Mucosa of stomach (tissue), 1 donor: ENCODE data around the gene SGSH.
A peak's percentile ranks its signal among the peaks of the same experiment; 100 is the strongest.
"Not testable (repeated sequence)": the region's sequence is repeated elsewhere in the genome, so short reads cannot be mapped to it uniquely, and the experiment has no call there.

ENCODE experiments used
- H3K27me3 ChIP-seq: one replicate; pipeline ENCODE4 v1.7.0; 2013; ENCODE audit warnings: mild to moderate bottlenecking, low read length; ENCODE audit not compliant: control insufficient read depth, insufficient read depth
- H3K36me3 ChIP-seq: one replicate; pipeline ENCODE4 v1.7.0; 2013; ENCODE audit warnings: low read length; ENCODE audit not compliant: control insufficient read depth, insufficient read depth
- H3K4me1 ChIP-seq: one replicate; pipeline ENCODE4 v1.7.0; 2013; ENCODE audit warnings: mild to moderate bottlenecking, low read length; ENCODE audit not compliant: control insufficient read depth, insufficient read depth
- H3K4me3 ChIP-seq: one replicate; pipeline ENCODE4 v1.7.0; 2013; ENCODE audit warnings: low read length
- H3K9ac ChIP-seq: one replicate; pipeline ENCODE4 v1.7.0; 2013; ENCODE audit warnings: mild to moderate bottlenecking, low read length, moderate library complexity
- H3K9me3 ChIP-seq: one replicate; pipeline ENCODE4 v1.7.0; 2013; ENCODE audit warnings: mild to moderate bottlenecking, low read length, moderate library complexity; ENCODE audit not compliant: control insufficient read depth
- donor health status: Pancreatic carcinoma.

Gene SGSH

DNA sequence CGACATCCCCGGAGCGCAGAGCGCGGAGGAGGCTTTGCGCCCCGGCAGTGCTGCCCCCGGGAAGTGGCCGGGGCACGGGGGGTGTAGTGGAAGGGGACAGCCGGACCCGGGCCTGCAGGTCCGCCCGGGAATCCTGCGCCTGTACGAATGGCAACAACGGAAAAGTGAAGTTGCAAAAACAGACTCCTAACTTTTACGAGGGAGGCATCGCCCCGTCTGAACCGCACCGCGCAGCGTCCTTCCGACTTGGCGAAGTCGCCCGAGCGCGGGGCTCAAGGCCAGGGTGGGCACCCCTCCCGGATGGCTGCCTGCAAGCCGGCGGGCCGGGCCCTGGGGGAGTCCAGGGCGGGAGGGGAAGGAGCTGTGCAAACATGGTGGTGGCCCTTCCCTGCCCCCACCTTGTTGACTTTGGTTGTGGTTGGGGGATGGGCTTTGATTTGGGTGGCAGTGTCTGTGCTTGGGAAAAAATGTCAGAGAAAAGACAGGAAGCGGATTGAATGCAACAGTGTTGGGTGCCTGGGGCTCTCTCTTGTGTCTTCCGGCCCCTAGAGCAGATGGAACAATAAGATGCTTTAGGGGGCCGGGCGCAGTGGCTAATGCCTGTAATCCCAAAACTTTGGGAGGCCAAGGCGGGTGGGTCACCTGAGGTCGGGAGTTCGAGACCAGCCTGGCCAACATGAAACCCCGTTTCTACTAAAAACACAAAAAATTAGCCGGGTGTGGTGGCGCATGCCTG is 41.2 kb upstream of the SGSH start:
- Histone ChIP-seq H3K4me1 (peaks cover 41% of the 10 kb centered on the region), H3K4me3 (peak overlapping the region; percentile 74), H3K9me3 (no peaks in the 10 kb centered on the region), H3K27me3 (no peaks in the 10 kb centered on the region), H3K36me3 (no peaks in the 10 kb centered on the region), H3K9ac (peak overlapping the region; percentile 91)

DNA sequence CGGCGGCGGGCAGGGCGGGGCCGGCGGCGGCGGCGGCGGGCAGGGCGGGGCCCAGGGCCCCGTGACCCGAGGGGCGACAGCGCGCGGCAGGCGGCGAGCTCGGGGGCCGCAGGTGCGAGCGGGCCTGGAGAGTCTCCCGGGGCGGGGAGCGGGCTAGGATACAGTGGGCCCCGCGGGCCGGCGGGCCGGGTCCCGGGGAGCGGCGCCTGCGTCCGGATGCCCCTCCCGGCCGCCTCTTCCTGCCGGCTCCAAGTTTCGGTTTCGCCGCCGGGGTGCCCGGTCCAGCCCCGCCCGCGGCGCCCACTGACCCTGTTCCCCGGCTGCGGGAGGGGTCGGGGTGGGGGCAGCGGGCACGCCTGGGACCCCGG is 40.6 kb upstream of the SGSH start, which contains the start of gene RNF213:
Gene RNF213, plus strand, starts transcription at position 62 of the 368 bp plus-strand sequence. CDS start 2,830 bp downstream, outside the sequence.
- H3K9ac ChIP-seq, result peak within 1 kb of the TSS; percentile 91
- no peaks in the 10 kb centered on the region for H3K9me3 ChIP-seq
- no peaks in the 10 kb centered on the region for H3K27me3 ChIP-seq
- H3K36me3 ChIP-seq, result no peaks in the 10 kb centered on the region
- peaks cover 41% of the 10 kb centered on the region for H3K4me1 ChIP-seq
- peak within 1 kb of the TSS; percentile 74 for H3K4me3 ChIP-seq

DNA sequence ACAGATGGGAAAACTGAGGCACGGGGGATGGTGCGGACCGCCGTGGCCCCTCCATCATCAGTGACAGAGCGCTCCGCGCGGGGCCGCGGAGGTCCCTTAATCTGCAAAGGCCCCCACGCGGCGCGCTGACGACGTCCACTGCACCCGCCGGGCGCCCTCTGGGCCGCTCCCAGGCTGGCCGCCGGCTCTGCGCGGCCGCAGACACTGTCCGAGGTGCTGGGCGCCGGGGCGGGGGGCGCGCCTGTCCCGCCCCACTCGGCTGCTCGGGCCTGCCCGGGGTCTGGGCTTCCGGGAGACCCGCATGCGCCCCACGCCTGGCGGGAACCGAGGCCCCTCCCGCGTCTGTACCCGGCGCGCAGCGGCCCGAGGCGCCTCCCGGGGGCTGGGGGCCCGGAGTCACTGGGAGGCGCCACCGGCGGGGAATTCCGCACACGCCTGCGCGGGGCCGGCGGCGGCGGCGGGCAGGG is 40.0 kb upstream of the SGSH start:
- no peaks in the 10 kb centered on the region for H3K36me3 ChIP-seq

GRCh38 chr17:80259457-80260068 is 39.4 kb upstream of the SGSH start:
- no peaks in the 10 kb centered on the region for H3K9me3 ChIP-seq
- H3K27me3 ChIP-seq, result no peaks in the 10 kb centered on the region
- peaks cover 41% of the 10 kb centered on the region for H3K4me1 ChIP-seq
- no peaks in the 10 kb centered on the region for H3K36me3 ChIP-seq
- H3K4me3 ChIP-seq, result no peak overlapping the region
- peak overlapping the region; percentile 63 for H3K9ac ChIP-seq

More for the DNA sequence above, 40.0 kb upstream of the SGSH start:
- Histone ChIP-seq H3K4me1 (peaks cover 41% of the 10 kb centered on the region), H3K9me3 (no peaks in the 10 kb centered on the region), H3K27me3 (no peaks in the 10 kb centered on the region), H3K9ac (peak overlapping the region; percentile 63), H3K4me3 (no peak overlapping the region)

DNA sequence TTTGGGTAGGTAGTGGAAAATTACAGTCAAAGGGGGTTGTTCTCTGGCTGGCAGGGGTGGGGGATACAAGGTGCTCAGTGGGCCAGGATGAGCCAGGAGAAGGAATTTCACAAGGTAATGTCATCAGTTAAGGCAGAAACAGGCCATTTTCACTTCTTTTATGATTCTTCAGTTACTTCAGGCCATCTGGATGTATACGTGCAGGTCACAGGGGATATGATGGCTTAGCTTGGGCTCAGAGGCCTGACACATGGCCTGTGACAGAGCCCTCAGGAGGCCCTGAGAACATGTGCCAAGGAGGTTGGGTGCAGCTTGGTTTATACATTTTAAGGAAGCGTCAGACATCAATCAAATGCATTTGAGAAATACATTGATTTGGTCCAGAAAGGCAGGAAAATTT is 38.2 kb upstream of the SGSH start:
- not testable (repeated sequence) for H3K36me3 ChIP-seq, H3K27me3 ChIP-seq, H3K9me3 ChIP-seq, H3K9ac ChIP-seq, H3K4me3 ChIP-seq
- peaks cover 35% of the 10 kb centered on the region for H3K4me1 ChIP-seq

GRCh38 chr17:80257716-80258213 is 37.6 kb upstream of the SGSH start:
- H3K27me3 ChIP-seq, result no peaks in the 10 kb centered on the region
- no peak overlapping the region for H3K9ac ChIP-seq
- H3K9me3 ChIP-seq, result no peaks in the 10 kb centered on the region
- H3K4me1 ChIP-seq, result peaks cover 30% of the 10 kb centered on the region
- no peaks in the 10 kb centered on the region for H3K36me3 ChIP-seq
- no peak overlapping the region for H3K4me3 ChIP-seq

- Histone ChIP-seq H3K9ac (no peak overlapping the region), H3K27me3 (no peaks in the 10 kb centered on the region), H3K4me1 (peaks cover 17% of the 10 kb centered on the region), H3K4me3 (no peak overlapping the region), H3K9me3 (no peaks in the 10 kb centered on the region), H3K36me3 (no peaks in the 10 kb centered on the region)
Observed at GRCh38 chr17:80256034-80256350, 35.9 kb upstream of the SGSH start.

- Histone ChIP-seq H3K9me3 (no peaks in the 10 kb centered on the region), H3K36me3 (no peaks in the 10 kb centered on the region), H3K4me1 (peaks cover 14% of the 10 kb centered on the region), H3K9ac (no peak overlapping the region), H3K27me3 (no peaks in the 10 kb centered on the region), H3K4me3 (no peak overlapping the region)
Observed at GRCh38 chr17:80254396-80255251, 34.5 kb upstream of the SGSH start.

DNA sequence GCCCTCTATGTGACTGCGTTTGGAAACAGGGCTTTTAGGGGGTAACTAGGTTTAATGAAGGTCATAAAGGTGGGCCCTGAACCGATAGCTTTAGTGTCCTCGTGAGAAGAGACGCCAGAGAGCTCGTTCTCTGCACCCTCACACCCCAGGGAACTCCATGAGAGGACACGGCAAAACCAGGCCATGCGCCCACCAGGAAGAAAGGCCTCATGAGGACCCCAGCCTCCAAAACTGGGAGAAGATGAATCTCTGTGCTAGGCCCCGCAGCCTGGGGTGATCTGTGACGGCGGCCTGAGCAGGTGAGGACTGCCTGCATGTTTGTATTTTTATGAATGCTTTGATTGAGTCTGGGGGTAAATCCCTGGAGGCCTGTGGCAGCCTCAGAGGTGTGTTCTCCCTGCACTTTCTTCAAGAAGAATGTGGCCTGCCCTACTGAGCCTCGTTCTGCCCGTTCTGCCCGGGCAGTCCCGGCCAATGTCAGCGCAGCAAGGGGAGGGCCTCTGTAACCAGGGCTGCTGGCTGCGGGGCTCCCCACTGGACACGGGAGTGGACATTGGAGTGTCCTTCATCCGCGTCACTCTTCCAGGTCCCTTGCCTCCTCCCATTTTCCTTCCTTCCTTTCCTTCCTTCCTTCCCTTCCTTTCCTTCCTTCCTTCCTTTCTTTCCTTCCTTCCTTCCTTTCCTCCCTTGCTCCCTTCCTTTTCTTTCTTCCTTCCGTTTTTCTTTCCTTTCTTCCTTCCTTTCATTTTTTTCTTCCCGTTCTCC is 33.7 kb upstream of the SGSH start:
- peaks cover 11% of the 10 kb centered on the region for H3K4me1 ChIP-seq
- H3K27me3 ChIP-seq, result no peaks in the 10 kb centered on the region
- no peaks in the 10 kb centered on the region for H3K36me3 ChIP-seq
- H3K9me3 ChIP-seq, result no peaks in the 10 kb centered on the region
- no peak overlapping the region for H3K4me3 ChIP-seq
- no peak overlapping the region for H3K9ac ChIP-seq

DNA sequence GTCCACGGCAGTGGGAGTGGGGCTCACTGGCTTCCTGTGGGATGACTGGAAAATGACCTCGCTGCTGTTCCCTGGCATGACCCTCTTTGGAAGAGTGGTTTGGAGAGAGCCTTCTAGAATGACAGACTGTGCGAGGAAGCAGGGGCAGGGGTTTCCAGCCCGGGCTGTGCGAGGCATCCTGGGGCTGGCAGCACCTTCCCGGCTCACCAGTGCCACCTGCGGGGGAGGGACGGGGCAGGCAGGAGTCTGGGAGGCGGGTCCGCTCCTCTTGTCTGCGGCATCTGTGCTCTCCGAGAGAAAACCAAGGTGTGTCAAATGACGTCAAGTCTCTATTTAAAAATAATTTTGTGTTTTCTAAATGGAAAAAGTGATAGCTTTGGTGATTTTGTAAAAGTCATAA is 32.7 kb upstream of the SGSH start:
- Histone ChIP-seq H3K36me3 (no peaks in the 10 kb centered on the region), H3K4me1 (peaks cover 11% of the 10 kb centered on the region), H3K9ac (no peak overlapping the region), H3K27me3 (no peaks in the 10 kb centered on the region), H3K4me3 (no peak overlapping the region), H3K9me3 (no peaks in the 10 kb centered on the region)

DNA sequence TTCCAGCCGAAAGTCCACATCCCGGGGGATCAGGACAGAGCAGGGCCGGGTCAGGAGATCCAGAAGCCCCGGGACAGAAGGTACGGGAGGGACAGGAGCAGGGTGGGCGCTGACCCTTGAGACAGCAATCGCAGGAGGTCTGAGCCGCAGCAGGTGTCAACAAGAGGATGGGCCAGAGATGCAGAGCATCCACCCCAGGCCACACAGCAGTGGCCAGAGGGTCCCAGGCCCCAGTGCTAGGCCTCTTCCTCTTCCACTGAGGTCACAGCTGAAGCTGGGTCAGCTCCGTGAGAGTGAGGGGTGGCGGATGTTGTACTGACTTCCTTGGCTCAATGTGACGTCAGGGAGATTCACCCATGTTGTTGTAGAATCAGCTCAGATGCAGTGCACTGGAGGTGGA is 31.8 kb upstream of the SGSH start:
- H3K36me3 ChIP-seq, result no peaks in the 10 kb centered on the region
- no peaks in the 10 kb centered on the region for H3K27me3 ChIP-seq
- H3K9me3 ChIP-seq, result no peaks in the 10 kb centered on the region
- peaks cover 11% of the 10 kb centered on the region for H3K4me1 ChIP-seq
- H3K9ac ChIP-seq, result no peak overlapping the region
- H3K4me3 ChIP-seq, result no peak overlapping the region
